Right cardiac atrium (tissue), 5 donors: ENCODE data around the gene NDC1. TPM values are rescaled to one million over a fixed set of nuclear protein-coding genes. Genes with fewer than 3 reads are reported as not detected.

ENCODE experiments used
- ATAC-seq, 2 donors: fragments of 200-7000 bp; cut with Tn5 transposase; one replicate each; pipeline versions ENCODE4 v1.8.0 to v1.9.1; 2020; ENCODE audit warnings: moderate library complexity in 2 of 2, mild to moderate bottlenecking in 1 of 2
- DNase-seq, 3 donors: peaks; one replicate each; pipeline ENCODE4 v3.0.0-alpha.2; 2020
- H3K27ac ChIP-seq: one replicate; pipeline ENCODE4 v1.5.1; 2013; ENCODE audit warnings: mild to moderate bottlenecking, low read length, control low read depth, moderate library complexity
- H3K27me3 ChIP-seq: one replicate; pipeline ENCODE4 v1.6.1; 2013; ENCODE audit not compliant: control insufficient read depth, insufficient read depth
- H3K4me1 ChIP-seq: one replicate; pipeline ENCODE4 v1.6.1; 2013; ENCODE audit warnings: low read length; ENCODE audit not compliant: control insufficient read depth, insufficient read depth
- H3K4me3 ChIP-seq: one replicate; pipeline ENCODE4 v1.5.1; 2013; ENCODE audit warnings: low read length, control low read depth
- H3K9me3 ChIP-seq: one replicate; pipeline ENCODE4 v1.6.1; 2013; ENCODE audit warnings: low read length; ENCODE audit not compliant: control insufficient read depth
- WGBS: extraction: QIAGEN DNeasy Blood & Tissue Kit; methylation state at CpG from one replicate; pipeline ENCODE4 v1.1.7; 2013; 5-methylcytosine and 5-hydroxymethylcytosine counted together
- intact Hi-C, 4 donors: fragments of 100-400 bp; cut with DNase I; formaldehyde crosslinking; loops; one replicate each; pipeline versions ENCODE4 v1.11.0 to v1.14.0; 2022 to 2023
- polyA plus RNA-seq: library from polyadenylated mRNA; stranded (reverse); fragments of 200-250 nt; gene quantifications from one replicate; pipeline ENCODE4 v1.2.3, GENCODE V29; 2013
- total RNA-seq, 4 donors: library from RNA; stranded (reverse); fragmentation: NEBNext Ultra II Directional; extraction: Animal tissue kit (Norgen Biotek cat#: 25700); gene quantifications; one replicate each; pipeline ENCODE4 v1.2.1, GENCODE V29; 2021
- donor health status: healthy with polysubstance abuse.
- donor health status: DM: no; HTN: yes; CAD: no.
- donor health status: DM: no; HTN: no; CAD: no.
- donor health status: DM: no; HTN: yes; CAD: no; lungs with severe emphysema.
- donor health status: DM: yes; HTN: yes; CAD: no.

The NDC1 gene
- total and polyA plus RNA-seq, 5 donors, result 2.5 to 8.5 (median 5.9) TPM

- WGBS, result 76% methylated on average over 7 of the region's 7 CpGs
- ATAC-seq, result no peak
- Histone ChIP-seq H3K27ac (no peak overlapping the region), H3K27me3 (no peaks in the 10 kb centered on the region), H3K4me1 (no peaks in the 10 kb centered on the region), H3K4me3 (no peak overlapping the region), H3K9me3 (no peaks in the 10 kb centered on the region)
- intact Hi-C loops, result no loop called here
- no peak for DNase-seq
Observed at GRCh38 chr1:53862507-53862906, 24.4 kb upstream of the NDC1 start.

GRCh38 chr1:53860967-53861411 lies 22.9 kb upstream of the NDC1 start:
- DNase-seq (no peak), ATAC-seq (peak; percentile 63)
- Histone ChIP-seq H3K4me1 (no peaks in the 10 kb centered on the region), H3K27me3 (no peaks in the 10 kb centered on the region), H3K4me3 (no peak overlapping the region), H3K27ac (no peak overlapping the region), H3K9me3 (no peaks in the 10 kb centered on the region)
- intact Hi-C loops, result no loop called here

- no peak for ATAC-seq
- no peak overlapping the region for H3K4me3 ChIP-seq
- intact Hi-C loops, result no loop called here
- no peaks in the 10 kb centered on the region for H3K27me3 ChIP-seq
- H3K9me3 ChIP-seq, result no peaks in the 10 kb centered on the region
- no peak overlapping the region for H3K27ac ChIP-seq
- WGBS, result 88% methylated on average over 9 of the region's 9 CpGs
- no peaks in the 10 kb centered on the region for H3K4me1 ChIP-seq
- no peak for DNase-seq
Observed at GRCh38 chr1:53851571-53852285, 13.6 kb upstream of the NDC1 start.

- ATAC-seq (no peak), DNase-seq (no peak)
- intact Hi-C loops, result no loop called here
- H3K4me1 ChIP-seq, result no peaks in the 10 kb centered on the region
- no peak overlapping the region for H3K27ac ChIP-seq
- no peaks in the 10 kb centered on the region for H3K27me3 ChIP-seq
- no peaks in the 10 kb centered on the region for H3K9me3 ChIP-seq
- WGBS, result 84% methylated on average over 7 of the region's 7 CpGs
- no peak overlapping the region for H3K4me3 ChIP-seq
Observed at GRCh38 chr1:53850082-53850673, 12.1 kb upstream of the NDC1 start.

- Histone ChIP-seq H3K27me3 (no peaks in the 10 kb centered on the region), H3K4me3 (no peak overlapping the region), H3K9me3 (no peaks in the 10 kb centered on the region), H3K27ac (no peak overlapping the region), H3K4me1 (no peaks in the 10 kb centered on the region)
- WGBS, result 81% methylated on average over 6 of the region's 6 CpGs
- ATAC-seq, result no peak
- intact Hi-C loops, result no loop called here
- DNase-seq, result no peak
Observed at GRCh38 chr1:53847980-53848379, 9.9 kb upstream of the NDC1 start.

- no peak for ATAC-seq
- WGBS, result 83% methylated on average over 3 of the region's 3 CpGs
- DNase-seq, result no peak
- peaks cover under 1% of the 10 kb centered on the region for H3K4me1 ChIP-seq
- H3K27ac ChIP-seq, result no peak overlapping the region
- H3K9me3 ChIP-seq, result no peaks in the 10 kb centered on the region
- no peaks in the 10 kb centered on the region for H3K27me3 ChIP-seq
- no peak overlapping the region for H3K4me3 ChIP-seq
- intact Hi-C loops, result no loop called here
Observed at GRCh38 chr1:53842347-53842746, 4.3 kb upstream of the NDC1 start.

GRCh38 chr1:53838654-53838974 lies 518 bp upstream of the NDC1 start:
- intact Hi-C loops, result no loop called here
- WGBS, result 6% methylated on average over 2 of the region's 2 CpGs
- DNase-seq (no peak), ATAC-seq (no peak)
- H3K27ac ChIP-seq, result no peak overlapping the region
- no peaks in the 10 kb centered on the region for H3K27me3 ChIP-seq
- no peaks in the 10 kb centered on the region for H3K9me3 ChIP-seq
- peak overlapping the region; percentile 35 for H3K4me3 ChIP-seq
- peaks cover 5% of the 10 kb centered on the region for H3K4me1 ChIP-seq

- ATAC-seq (no peak), DNase-seq (no peak)
- peak overlapping the region; percentile 49 for H3K4me3 ChIP-seq
- no peaks in the 10 kb centered on the region for H3K9me3 ChIP-seq
- H3K27me3 ChIP-seq, result no peaks in the 10 kb centered on the region
- 0% methylated on average over 5 of the region's 5 CpGs for WGBS
- peaks cover 5% of the 10 kb centered on the region for H3K4me1 ChIP-seq
- intact Hi-C loops, result no loop called here
- peak overlapping the region; percentile 99 for H3K27ac ChIP-seq
Observed at GRCh38 chr1:53837646-53837923, 511 bp downstream of the NDC1 start.

GRCh38 chr1:53835491-53835890 lies 2.6 kb downstream of the NDC1 start:
- Histone ChIP-seq H3K9me3 (no peaks in the 10 kb centered on the region), H3K4me1 (peaks cover 5% of the 10 kb centered on the region), H3K27ac (no peak overlapping the region), H3K4me3 (no peak overlapping the region), H3K27me3 (no peaks in the 10 kb centered on the region)
- DNase-seq, result no peak
- 84% methylated on average over 2 of the region's 2 CpGs for WGBS
- intact Hi-C loops, result no loop called here
- ATAC-seq, result no peak

- Histone ChIP-seq H3K4me1 (peaks cover 5% of the 10 kb centered on the region), H3K27ac (no peak overlapping the region), H3K9me3 (no peaks in the 10 kb centered on the region), H3K27me3 (no peaks in the 10 kb centered on the region), H3K4me3 (no peak overlapping the region)
- DNase-seq, result no peak
- no peak for ATAC-seq
- intact Hi-C loops, result no loop called here
- WGBS, result 95% methylated on average over 11 of the region's 11 CpGs
Observed at GRCh38 chr1:53834776-53835175, 3.3 kb downstream of the NDC1 start.

- no peak overlapping the region for H3K27ac ChIP-seq
- no peaks in the 10 kb centered on the region for H3K9me3 ChIP-seq
- intact Hi-C loops, result no loop called here
- ATAC-seq (no peak), DNase-seq (no peak)
- H3K4me3 ChIP-seq, result no peak overlapping the region
- H3K4me1 ChIP-seq, result peaks cover 5% of the 10 kb centered on the region
- WGBS, result 94% methylated on average over 4 of the region's 4 CpGs
- no peaks in the 10 kb centered on the region for H3K27me3 ChIP-seq
Observed at GRCh38 chr1:53833393-53833792, 4.7 kb downstream of the NDC1 start.

- Histone ChIP-seq H3K9me3 (no peaks in the 10 kb centered on the region), H3K27ac (no peak overlapping the region), H3K4me1 (no peaks in the 10 kb centered on the region), H3K27me3 (no peaks in the 10 kb centered on the region), H3K4me3 (no peak overlapping the region)
- intact Hi-C loops, result no loop called here
- no peak for ATAC-seq
- 99% methylated on average over 2 of the region's 2 CpGs for WGBS
- no peak for DNase-seq
Observed at GRCh38 chr1:53826367-53826766, 11.7 kb downstream of the NDC1 start.
